Measurements from ENCODE around the gene MATN1.

The MATN1 gene

GRCh38 chr1:30694280-30695175 lies 28.9 kb downstream of the MATN1 start:
- no peak for ATAC-seq
- TF ChIP-seq BACH2 (CRISPR knock-in tag; IDR thresholded peaks at IDR 0.05; ENCODE audit: borderline replicate concordance) (no peak), ZFP3 (CRISPR knock-in tag; IDR thresholded peaks at IDR 0.05) (no peak), TOX (CRISPR knock-in tag; IDR thresholded peaks at IDR 0.05; ENCODE audit: borderline replicate concordance) (no peak), CSDC2 (CRISPR knock-in tag; IDR thresholded peaks at IDR 0.05) (no peak), CSRNP3 (CRISPR knock-in tag; IDR thresholded peaks at IDR 0.05) (no peak), ZNF8 (CRISPR knock-in tag; IDR thresholded peaks at IDR 0.05) (no peak)

- ATAC-seq: no peak
- no peak for TF ChIP-seq RARB (CRISPR knock-in tag; IDR thresholded peaks at IDR 0.05)
- no peak for TF ChIP-seq ISL1 (CRISPR knock-in tag; IDR thresholded peaks at IDR 0.05)
- TF ChIP-seq PATZ1 (CRISPR knock-in tag; IDR thresholded peaks at IDR 0.05; ENCODE audit: borderline replicate concordance): no peak
- no peak for TF ChIP-seq SNAI2 (CRISPR knock-in tag; IDR thresholded peaks at IDR 0.05)
- TF ChIP-seq ZFP3 (CRISPR knock-in tag; IDR thresholded peaks at IDR 0.05): no peak
- TF ChIP-seq ESRRG (CRISPR knock-in tag; IDR thresholded peaks at IDR 0.05): no peak
- TF ChIP-seq ZC3H10 (CRISPR knock-in tag; IDR thresholded peaks at IDR 0.05): no peak
- TF ChIP-seq BACH2 (CRISPR knock-in tag; IDR thresholded peaks at IDR 0.05; ENCODE audit: borderline replicate concordance): no peak
- no peak for TF ChIP-seq ZFP30 (CRISPR knock-in tag; IDR thresholded peaks at IDR 0.05)
- no peak for TF ChIP-seq OSR1 (CRISPR knock-in tag; IDR thresholded peaks at IDR 0.05)
- TF ChIP-seq ARNTL (CRISPR knock-in tag; IDR thresholded peaks at IDR 0.05; ENCODE audit: borderline replicate concordance, low read depth): no peak
- no peak for TF ChIP-seq TCF4 (CRISPR knock-in tag; IDR thresholded peaks at IDR 0.05; ENCODE audit: borderline replicate concordance)
- no peak for TF ChIP-seq PPARA (CRISPR knock-in tag; IDR thresholded peaks at IDR 0.05; ENCODE audit: borderline replicate concordance)
- no peak for TF ChIP-seq TSHZ2 (CRISPR knock-in tag; IDR thresholded peaks at IDR 0.05)
- no peak for TF ChIP-seq ZNF8 (CRISPR knock-in tag; IDR thresholded peaks at IDR 0.05)
- no peak for TF ChIP-seq CSDC2 (CRISPR knock-in tag; IDR thresholded peaks at IDR 0.05)
- TF ChIP-seq CREB5 (CRISPR knock-in tag; IDR thresholded peaks at IDR 0.05; ENCODE audit: low read depth): no peak
- no peak for TF ChIP-seq ZNF70 (CRISPR knock-in tag; IDR thresholded peaks at IDR 0.05)
- TF ChIP-seq GLIS3 (CRISPR knock-in tag; IDR thresholded peaks at IDR 0.05): no peak
- TF ChIP-seq TOX (CRISPR knock-in tag; IDR thresholded peaks at IDR 0.05; ENCODE audit: borderline replicate concordance): no peak
Observed at GRCh38 chr1:30693822-30694221, 29.6 kb downstream of the MATN1 start.

- ATAC-seq: no peak
- TF ChIP-seq CREB5 (CRISPR knock-in tag; IDR thresholded peaks at IDR 0.05; ENCODE audit: low read depth) (no peak), CSDC2 (CRISPR knock-in tag; IDR thresholded peaks at IDR 0.05) (no peak), ZFP3 (CRISPR knock-in tag; IDR thresholded peaks at IDR 0.05) (no peak), PATZ1 (CRISPR knock-in tag; IDR thresholded peaks at IDR 0.05; ENCODE audit: borderline replicate concordance) (no peak), BACH2 (CRISPR knock-in tag; IDR thresholded peaks at IDR 0.05; ENCODE audit: borderline replicate concordance) (no peak), CSRNP3 (CRISPR knock-in tag; IDR thresholded peaks at IDR 0.05) (no peak), ZC3H10 (CRISPR knock-in tag; IDR thresholded peaks at IDR 0.05) (no peak), ZNF565 (CRISPR knock-in tag; conservative IDR thresholded peaks at IDR 0.05; ENCODE audit: low read depth) (no peak), RARB (CRISPR knock-in tag; IDR thresholded peaks at IDR 0.05) (no peak), TOX (CRISPR knock-in tag; IDR thresholded peaks at IDR 0.05; ENCODE audit: borderline replicate concordance) (no peak)
Observed at GRCh38 chr1:30693366-30693765, 30.0 kb downstream of the MATN1 start.

Measured in SK-N-SH treated with all-trans-retinoic acid at 6 μM for 48 hours (cell line).